ENCODE measurements around the gene TTF1. TPM values are rescaled to one million over a fixed set of nuclear protein-coding genes. Genes with fewer than 3 reads are reported as not detected.

The TTF1 gene
- total RNA-seq, 1 experiment from 2014 or later = 26.9 TPM

GRCh38 chr9:132451276-132451675 is 44.6 kb upstream of the TTF1 start:
- H3K79me1 ChIP-seq (ENCODE audit: insufficient read depth, low read depth, low read length, poor library complexity, severe bottlenecking) = no peaks in the 10 kb centered on the region
- no peak overlapping the region for H4K8ac ChIP-seq (replicated peaks; ENCODE audit: insufficient read length, low read depth, low read length)
- TF ChIP-seq, protein P1, sequence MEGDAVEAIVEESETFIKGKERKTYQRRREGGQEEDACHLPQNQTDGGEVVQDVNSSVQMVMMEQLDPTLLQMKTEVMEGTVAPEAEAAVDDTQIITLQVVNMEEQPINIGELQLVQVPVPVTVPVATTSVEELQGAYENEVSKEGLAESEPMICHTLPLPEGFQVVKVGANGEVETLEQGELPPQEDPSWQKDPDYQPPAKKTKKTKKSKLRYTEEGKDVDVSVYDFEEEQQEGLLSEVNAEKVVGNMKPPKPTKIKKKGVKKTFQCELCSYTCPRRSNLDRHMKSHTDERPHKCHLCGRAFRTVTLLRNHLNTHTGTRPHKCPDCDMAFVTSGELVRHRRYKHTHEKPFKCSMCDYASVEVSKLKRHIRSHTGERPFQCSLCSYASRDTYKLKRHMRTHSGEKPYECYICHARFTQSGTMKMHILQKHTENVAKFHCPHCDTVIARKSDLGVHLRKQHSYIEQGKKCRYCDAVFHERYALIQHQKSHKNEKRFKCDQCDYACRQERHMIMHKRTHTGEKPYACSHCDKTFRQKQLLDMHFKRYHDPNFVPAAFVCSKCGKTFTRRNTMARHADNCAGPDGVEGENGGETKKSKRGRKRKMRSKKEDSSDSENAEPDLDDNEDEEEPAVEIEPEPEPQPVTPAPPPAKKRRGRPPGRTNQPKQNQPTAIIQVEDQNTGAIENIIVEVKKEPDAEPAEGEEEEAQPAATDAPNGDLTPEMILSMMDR (conservative IDR thresholded peaks at IDR 0.05) = no peak
- Mint-ChIP-seq H3K27me3 (ENCODE audit: low read depth) (peaks cover 27% of the 10 kb centered on the region), H3K27ac (no peak overlapping the region), H3K4me1 (peaks cover 8 to 10% of the 10 kb centered on the region in 2 experiments), H3K36me3 (ENCODE audit: insufficient read depth in 1 of 3, low read depth in 3 of 3) (no peaks in the 10 kb centered on the region), H3K9me3 (no peaks in the 10 kb centered on the region), H3K4me3 (no peak overlapping the region)
- H2BK5ac ChIP-seq (ENCODE audit: insufficient read length, low read length) = no peak overlapping the region
- no peaks in the 10 kb centered on the region for H3K23me2 ChIP-seq (ENCODE audit: insufficient read length, low read depth, low read length, poor library complexity, severe bottlenecking)
- H3K18ac ChIP-seq (ENCODE audit: insufficient read length, low read depth, low read length) = no peak overlapping the region
- no peak overlapping the region for H2AFZ ChIP-seq (ENCODE audit: low read length)
- no peak overlapping the region for H3K14ac ChIP-seq (ENCODE audit: insufficient read depth, low read length)
- no peak overlapping the region for H2BK20ac ChIP-seq (ENCODE audit: low read depth, low read length, poor library complexity, severe bottlenecking)
- DNase-seq = no peak
- H3K4me2 ChIP-seq (ENCODE audit: insufficient read depth, insufficient read length, low read length) = no peak overlapping the region
- H3K56ac ChIP-seq (ENCODE audit: insufficient read length, low read depth, low read length) = no peak overlapping the region
- H2AK5ac ChIP-seq (ENCODE audit: insufficient read length, low read length) = no peak overlapping the region
- no peak overlapping the region for H2BK120ac ChIP-seq (ENCODE audit: low read depth, low read length, poor library complexity, severe bottlenecking)
- H3K9me3 ChIP-seq (ENCODE audit: control insufficient read depth, low read depth, low read length) = no peaks in the 10 kb centered on the region
- H4K91ac ChIP-seq (ENCODE audit: insufficient read length, low read depth, low read length) = no peak overlapping the region
- H3K27ac ChIP-seq (ENCODE audit: insufficient read length, low read depth, low read length) = no peak overlapping the region
- no CpG with 5 or more reads among the region's 10 CpGs for WGBS (ENCODE audit: extremely low coverage, insufficient read length, low lambda C conversion rate)
- no peak overlapping the region for H4K5ac ChIP-seq (ENCODE audit: insufficient read length, low read depth, low read length)
- no peak overlapping the region for H3K23ac ChIP-seq (ENCODE audit: insufficient read length, low read depth, low read length)
- no peaks in the 10 kb centered on the region for H3K27me3 ChIP-seq (ENCODE audit: insufficient read depth, low read length)
- no peak overlapping the region for H3K9ac ChIP-seq (ENCODE audit: extremely low read depth, insufficient read length, low read length)
- H2BK15ac ChIP-seq (ENCODE audit: low read depth, low read length) = no peak overlapping the region
- no peak overlapping the region for H3K4ac ChIP-seq (ENCODE audit: low read depth, low read length)
- H3T11ph ChIP-seq (ENCODE audit: low read length) = no peak overlapping the region
- H3K79me2 ChIP-seq (ENCODE audit: insufficient read depth, low read length) = no peaks in the 10 kb centered on the region
- H2BK12ac ChIP-seq (ENCODE audit: insufficient read length, low read depth, low read length) = no peak overlapping the region
- no peaks in the 10 kb centered on the region for H4K20me1 ChIP-seq (ENCODE audit: control insufficient read depth, insufficient read depth, insufficient read length)
- H3K4me1 ChIP-seq (ENCODE audit: insufficient read depth, low read length) = no peaks in the 10 kb centered on the region
